NCI-H2107 treated with DMSO at 0.1 percent for 48 hours (cell line): ENCODE measurements around the gene NRG3.

Source experiments
- DNase-seq: peaks from one replicate; lab custom pipeline; 2025; ENCODE audit not compliant: unreplicated experiment; lab: John Stamatoyannopoulos, UW

Gene NRG3

DNA sequence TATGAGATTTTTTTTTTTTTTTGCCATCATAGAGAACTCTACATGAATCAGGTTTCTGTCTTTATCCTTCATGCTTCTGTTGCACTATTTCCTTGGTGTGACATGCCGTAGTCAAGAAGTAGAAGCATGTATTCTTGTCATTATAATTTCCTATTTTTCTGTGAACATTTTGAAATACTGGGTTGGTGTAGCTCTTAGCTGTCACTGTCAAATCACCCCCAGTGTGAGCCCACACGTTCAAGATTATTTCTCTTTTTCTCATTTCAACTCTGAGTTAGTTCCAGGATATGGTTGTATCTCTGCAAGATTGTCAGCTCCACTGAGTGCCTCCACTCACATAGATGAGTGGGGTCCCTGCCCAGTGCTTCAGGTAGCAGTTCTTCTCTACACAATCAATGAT lies 209.5 kb downstream of the NRG3 start:
- DNase-seq: no peak

DNA sequence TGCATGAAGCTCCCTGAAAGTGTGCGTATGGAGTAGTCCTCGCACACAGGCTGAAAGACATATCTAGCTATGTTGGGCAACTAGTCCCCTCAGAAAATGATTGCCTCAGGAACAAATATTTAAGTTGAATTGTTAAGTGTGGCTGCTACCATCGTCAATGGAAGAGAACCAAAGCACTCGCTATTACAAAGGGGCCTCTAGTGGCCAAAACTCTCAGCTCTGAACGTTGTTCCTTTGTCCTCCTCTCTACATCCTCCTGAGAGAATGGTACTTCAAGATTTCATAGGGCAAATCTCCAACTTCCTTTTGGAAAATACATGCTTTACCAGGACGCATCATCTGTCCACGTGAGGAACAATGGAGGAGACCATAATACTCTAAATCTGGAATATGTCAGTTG lies 209.9 kb downstream of the NRG3 start:
- DNase-seq: no peak

DNA sequence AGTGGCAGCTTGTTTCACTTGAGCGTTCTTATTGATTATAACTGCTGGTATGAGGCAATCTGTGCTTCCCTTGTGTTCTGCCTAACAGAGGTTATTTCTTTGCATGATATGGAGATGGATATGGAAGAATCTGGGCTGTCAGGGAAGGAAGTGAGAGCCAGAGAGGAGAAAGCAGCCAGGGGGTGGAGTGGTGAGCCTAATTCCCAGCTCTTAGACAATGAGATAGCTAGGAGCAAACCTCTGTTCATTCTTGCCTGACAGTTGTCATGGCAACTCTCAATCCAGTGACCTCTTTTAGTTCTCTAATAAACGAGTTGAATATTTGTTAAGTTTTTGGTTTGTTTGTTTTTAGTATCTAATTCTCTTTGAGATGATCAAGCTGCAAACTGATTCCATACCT lies 214.3 kb downstream of the NRG3 start:
- no peak for DNase-seq

DNA sequence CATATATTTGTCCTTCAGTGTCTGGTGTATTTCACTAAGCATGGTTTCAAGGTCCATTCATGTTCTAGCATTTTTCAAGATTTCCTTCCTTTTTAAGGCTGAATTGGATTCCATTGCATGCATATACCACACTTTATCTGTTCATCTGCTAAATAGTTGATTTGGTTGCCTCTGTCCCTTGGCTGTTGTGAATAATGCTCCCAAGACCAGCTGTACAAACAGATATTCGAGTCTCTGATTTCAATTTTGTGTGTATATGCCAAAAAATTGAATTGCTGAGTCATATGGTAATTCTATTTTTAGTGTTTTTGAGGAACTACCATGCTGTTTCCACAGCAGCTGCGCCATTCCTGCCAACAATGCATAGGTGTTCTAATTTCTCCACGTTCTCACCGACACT lies 216.4 kb downstream of the NRG3 start:
- DNase-seq: no peak

DNA sequence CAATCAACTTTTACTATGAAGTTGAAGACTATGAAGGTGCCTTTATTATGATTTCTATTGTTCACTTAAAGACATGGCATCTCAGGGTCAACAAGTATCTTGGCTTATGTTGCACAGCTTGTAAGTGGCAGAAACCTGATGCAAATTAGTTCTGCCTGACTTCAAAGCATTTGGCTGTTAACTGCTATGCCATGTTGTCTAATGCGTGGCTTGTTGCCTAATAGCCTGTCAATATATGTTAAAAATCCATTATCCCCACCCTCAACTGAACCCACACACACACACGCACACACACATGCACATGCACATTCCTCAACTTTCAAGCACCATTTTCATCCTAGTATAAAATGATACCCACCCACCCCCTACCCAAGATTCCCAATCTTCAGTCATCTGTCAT lies 217.1 kb downstream of the NRG3 start:
- DNase-seq: no peak

DNA sequence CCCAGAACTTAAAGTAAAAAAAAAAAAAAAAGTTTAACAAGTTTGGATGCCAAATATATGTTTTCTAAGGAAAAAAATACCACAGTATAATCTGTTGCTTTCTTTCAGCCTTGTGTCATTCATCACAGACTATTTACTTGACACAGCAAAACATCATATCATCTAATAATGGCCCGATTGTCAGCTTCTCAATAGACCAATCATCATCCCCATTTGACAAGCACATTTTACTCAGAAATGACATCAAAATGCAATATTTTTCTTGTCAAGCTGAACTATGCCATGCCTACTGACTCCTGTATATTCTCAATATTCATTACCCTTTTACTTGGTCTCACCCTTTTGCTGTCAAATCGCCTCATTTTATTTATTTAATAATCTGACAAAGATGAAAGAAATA lies 249.7 kb downstream of the NRG3 start:
- DNase-seq: no peak

DNA sequence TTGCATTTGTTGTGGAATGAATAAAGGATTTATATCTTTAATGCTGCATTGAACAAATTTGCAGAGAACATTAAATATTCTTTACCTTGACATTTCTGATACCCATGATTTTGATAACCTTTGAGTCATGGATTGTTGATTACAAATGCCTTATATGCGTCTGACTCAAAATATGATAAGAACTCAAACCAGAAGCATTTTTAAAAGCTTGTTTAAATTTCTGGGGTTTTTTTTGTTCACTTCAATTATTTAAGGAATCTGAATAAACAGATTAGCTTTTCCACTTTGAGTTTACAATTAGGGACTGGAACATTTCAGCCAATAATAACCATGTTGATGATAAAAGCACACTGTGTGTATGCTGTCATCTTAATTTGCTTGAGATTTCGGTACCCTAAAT lies 253.5 kb downstream of the NRG3 start:
- no peak for DNase-seq

DNA sequence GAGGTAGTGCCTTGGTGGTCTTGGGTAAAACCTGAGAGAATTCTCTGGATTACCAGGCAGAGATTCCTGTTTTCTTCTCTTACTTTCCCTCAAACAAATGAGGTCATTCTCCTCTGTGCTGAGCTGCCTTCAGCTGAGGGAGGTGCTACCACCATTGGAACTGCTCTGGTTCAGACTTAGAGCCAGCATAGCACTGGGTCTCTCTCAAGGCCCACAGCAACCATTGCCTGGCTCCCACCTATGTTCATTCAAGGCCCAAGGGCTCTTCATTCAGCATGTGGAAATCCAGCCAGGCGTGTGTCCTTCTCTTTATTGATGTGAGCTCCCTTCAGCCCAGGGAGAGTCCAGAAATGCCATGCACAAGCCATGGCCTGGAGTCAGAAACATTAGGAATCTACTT lies 261.1 kb downstream of the NRG3 start:
- DNase-seq: no peak

DNA sequence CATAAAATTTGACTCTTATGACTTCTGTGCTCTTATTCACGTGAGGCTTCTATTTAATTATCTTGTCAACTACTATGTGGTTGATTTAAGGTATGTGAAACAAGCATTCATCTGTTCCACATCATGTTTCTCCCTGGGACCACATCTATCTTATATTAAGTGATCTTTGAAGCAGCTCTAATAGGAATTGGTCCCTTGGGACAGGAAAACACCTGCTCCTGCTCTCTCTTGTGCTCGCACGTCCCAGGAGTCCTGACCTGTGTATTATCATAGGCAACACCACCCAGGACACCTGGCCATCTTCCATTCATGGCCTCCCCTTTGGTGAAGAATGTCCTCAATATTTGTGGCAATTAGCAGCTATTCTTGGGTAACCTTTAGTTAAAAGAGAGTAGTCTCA lies 269.2 kb downstream of the NRG3 start:
- DNase-seq: no peak

DNA sequence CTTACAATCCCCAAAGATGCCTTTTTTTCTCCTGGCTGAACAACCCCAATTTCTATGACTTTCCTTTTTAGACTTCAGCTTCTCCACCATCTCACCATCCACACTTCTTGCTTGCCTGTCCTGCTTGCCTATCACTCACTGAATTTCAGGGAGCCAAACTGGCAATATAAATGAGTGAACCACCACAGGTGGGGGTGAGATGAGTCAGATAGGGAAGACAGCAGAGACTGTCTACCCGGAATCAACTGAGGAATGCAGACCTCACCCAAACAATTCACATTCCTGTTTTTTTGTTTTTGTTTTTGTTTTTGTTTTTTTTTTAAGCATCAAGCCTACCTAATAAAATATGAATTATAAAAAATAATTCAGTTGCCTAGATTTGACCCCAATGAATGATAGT lies 273.8 kb downstream of the NRG3 start:
- DNase-seq: no peak

DNA sequence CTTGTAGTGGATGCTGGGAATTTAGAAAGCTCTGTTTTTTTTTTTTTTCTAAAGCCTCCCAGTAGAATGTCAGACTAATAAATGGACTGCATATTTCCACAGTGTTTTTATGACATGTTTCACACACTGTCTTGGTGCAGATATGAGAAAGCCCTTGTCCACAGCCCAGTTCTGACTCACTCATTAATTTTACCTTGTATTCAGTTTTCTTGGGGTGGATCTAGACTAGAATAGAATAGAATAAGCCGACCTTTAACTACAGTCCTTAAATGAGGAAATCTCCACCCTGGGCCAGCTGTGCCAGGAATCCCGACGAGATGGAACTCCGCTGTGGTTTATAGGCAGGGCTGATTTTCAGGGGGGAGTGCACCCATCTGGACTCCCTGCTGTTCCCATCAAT lies 274.7 kb downstream of the NRG3 start:
- DNase-seq: no peak

DNA sequence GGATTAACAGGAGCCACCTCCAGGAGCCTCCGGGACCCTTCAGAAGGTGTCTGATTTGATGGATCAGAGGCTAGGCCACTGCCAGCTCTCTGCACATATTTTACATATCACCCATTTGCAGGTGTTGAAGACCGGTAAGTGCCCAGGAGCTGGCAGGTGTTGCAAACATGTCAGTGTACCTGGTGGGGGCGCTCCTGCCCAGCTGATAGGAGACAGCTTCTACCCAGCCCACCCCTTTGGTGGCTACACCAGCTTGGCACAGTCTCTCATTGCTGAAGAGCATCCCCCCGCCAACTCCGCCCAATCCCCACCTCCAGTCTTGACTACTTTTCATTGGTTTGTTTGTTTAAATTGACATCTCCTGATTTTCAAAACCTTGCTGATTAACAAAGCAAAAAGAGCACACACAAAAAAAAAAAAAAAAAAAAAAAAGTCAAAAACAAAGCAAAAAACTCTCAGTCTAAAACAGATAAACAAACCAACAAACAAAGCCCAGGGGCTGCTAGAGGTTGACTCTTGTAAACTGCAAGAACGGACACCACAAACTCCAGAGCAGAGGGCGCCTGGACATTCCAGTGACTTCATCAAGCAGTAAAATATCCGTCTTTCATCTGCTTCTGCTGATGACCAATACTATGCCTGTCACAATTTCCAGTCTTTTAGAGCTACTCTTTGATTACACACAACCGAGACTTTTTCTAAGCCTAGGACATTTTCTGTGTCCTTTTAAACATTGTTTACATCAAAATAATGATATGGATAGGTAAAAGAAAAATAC lies 275.3 kb downstream of the NRG3 start:
- DNase-seq: no peak

DNA sequence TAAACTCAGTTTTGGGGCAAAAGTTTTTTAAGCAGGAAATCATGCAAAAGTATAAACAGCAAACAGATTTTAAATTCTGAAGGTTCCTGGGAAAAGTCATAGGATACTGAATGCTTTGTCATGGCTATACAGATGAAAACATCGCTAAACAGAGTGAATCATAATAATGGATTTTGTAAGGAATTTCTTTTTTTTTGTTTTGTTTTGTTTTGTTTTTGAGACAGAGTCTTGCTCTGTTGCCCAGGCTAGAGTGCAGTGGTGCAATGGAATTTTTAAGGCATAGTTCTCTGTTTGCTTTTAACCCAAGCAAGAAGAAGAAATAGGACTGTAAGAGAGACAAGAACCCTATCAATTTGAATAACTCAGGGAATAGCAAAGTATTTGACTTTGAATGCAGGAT lies 285.3 kb downstream of the NRG3 start:
- DNase-seq: no peak

DNA sequence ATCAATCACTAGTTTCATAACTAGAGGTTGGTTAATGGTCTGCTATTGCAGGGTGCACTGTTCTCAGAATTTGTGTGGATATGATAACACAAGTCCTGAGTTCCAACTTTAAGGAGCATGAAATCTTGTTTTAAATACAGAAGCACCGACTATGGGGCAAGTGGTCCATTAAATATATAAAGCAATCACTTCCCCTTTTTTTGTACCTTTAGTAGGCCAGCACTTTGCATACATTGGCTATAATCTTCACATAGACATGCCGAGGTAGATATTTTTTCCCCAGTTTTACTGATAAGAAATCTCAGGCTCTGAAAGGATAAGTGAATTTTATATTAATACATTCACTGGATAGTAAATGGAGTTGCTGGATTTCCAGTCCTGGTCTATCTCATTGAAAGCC lies 286.3 kb downstream of the NRG3 start:
- DNase-seq: no peak

DNA sequence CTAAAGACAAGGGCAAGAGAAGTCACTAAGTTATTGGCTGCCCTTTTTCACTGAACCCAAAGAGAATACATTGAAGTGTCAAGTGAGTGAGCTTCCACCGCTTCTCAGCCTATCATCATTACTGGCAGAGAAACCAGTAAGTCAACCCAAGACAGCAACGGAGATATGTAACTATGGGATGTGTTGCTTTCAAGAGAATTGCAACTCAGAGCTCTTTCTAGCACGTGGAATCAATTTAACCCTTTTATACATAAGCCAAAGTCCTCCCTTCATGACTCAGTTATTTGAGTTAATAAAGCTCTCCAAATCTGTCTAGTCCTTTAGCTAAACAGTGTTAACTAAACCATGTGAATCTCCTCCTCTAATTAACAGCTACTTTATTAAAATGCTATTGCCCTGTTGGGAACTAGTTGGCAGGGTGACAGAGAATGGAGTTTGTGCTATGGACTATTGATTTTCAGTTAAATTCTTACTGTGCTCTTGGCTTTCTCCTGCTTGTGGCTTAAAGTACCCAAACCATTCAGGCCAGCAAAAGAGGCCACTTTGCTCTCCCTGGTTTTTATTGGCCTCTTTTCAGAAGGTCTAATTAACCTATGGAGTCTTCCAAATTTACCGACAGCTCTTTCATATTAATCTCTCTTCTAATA lies 287.7 kb downstream of the NRG3 start:
- DNase-seq: no peak

DNA sequence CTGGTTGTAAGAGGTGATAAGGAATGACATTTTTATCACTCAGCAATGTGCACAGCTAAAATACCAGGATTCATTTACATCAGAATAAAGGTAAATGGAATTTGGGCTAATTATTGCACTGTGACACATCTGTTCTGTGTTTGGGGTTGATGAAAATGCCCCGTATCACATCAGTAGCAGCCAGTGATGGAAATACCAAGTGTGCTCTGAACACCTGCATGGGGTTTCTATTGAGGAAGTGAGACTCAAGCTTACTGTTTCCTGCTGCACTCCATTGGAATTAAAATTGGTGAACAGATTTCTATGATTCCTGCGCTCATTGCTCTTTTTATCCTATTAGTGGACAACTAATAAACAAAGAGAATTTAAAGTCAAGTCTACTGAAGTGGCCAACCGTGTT lies 296.9 kb downstream of the NRG3 start:
- DNase-seq: no peak

DNA sequence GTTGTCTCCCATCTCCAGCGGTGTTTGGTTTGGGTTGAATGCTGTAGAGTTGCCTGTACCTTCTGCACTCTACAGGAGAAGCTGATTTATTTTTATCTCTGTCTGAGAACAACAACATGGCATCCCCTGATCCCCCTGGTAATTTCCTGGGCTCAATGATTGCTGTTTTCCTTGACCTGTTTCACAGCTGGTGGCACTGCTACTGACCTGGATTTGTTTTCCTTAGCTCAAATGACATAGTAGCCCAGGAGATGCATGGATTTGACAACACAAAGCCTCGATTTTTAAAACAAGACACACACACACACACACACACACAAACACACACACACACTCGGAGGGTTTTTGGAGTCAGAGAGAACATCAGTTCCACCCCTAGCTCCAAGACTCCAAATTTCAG lies 301.6 kb downstream of the NRG3 start:
- DNase-seq: no peak

DNA sequence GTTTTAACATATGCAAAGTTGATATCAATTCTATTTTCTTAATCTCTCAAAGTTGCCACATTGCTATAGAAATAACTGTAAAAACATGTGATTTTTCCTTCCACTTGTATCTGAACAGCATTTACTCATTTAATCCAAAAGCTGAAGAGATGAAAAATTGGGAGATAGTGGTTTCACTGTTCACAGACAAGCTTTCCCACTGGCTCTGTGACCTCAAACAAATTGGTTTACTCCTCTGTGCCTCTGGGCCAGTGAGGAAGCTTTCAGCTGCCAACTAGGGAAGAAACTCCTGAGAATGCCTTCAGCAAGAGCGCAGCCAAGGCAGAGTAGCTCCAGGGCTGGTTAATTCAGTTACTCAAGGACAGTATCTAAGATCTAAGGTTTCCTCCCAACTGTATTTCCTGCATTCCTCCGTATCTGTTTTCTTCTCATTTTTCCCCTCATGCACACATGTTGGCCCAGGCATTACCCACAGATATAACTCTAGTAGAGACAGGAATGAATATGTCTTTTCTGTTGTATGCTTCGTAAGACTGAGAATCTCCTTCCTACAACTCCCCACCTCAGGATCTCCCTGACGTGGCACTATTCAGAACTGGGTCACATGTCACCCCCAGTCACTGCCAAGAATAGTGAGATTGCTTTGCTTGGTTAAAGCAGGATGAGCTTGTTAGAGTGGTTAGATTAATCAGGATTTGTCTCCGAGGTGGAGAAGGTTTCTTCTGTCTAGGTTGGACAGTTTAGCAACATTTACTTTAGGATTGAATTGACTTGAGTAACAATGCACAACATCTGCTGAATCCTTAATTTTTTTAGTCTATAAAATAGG lies 315.7 kb downstream of the NRG3 start:
- DNase-seq: no peak

DNA sequence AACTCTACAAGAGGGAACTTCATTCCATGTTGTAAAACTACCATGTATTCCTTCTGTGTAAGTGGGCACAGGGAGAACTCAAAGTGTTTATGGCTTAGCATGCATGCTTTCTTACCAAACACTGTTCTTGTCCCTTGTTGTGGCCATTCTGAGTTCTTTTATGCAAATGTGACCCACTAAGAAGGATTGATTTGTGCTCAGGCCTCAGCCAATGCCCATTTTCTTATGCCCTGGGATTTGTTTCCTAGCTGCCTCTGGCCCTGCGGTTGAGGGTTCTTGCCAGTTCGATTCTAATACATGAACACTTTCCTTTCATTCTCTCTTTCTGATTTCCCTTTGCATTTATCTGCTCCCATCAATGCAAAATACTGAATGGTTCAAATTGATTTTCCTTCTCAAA lies 316.7 kb downstream of the NRG3 start:
- no peak for DNase-seq

DNA sequence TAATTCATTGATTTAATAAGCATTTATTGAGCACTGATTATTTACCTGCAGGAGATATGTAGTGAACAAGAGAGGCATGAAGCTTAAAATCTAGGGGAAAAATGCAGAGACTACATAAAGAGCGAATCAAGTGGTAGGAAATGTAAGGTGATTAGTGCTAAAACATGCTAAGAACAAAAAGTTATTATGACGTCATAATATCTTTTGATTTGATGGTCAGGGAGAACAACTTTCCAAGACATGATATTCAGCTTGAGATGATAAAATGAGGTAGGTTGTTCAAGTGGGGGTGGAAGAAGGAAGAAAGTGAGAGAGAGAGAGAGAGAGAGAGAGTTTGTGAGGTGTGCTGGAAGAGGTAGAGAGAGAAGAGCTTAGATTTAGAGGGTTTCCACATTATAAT lies 317.7 kb downstream of the NRG3 start:
- no peak for DNase-seq

DNA sequence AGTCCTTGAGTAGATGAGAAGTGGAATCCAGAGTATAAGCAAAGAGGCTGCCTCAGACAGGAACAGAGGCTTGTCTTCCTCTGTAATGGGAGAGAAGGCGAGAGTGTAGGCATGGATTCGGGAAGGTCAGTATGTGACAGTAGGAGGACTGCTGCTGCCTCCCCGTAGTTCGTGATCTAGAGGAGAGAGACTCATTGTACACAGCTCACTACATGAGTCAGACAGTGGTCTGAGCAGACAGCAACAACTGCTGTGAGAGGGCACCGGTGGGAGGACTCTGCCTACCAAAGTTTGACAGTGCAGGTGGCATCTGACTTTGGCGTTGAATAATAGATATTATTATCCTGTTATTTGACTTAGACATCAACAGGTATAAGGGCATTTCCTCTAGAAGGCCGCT lies 319.4 kb downstream of the NRG3 start:
- DNase-seq: no peak

DNA sequence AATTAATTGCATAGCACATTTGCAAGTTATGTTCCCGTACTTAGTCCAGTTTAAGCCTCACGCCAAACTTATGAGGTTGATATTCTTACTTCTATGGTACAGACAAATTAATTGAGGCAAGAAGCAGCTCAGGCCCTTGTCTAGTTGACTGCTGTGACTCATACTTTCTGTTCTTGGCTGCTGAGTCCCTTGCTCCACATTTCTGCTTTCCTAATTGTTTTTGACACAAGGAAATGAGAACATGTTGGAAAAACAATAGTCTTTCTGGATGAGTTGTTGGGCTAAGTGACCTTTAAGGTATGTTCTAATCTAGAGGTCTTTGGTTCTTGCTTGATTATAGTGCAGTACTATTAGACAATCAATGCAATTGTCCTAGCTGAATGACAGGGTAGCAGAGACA lies 331.8 kb downstream of the NRG3 start:
- DNase-seq: no peak
